ENCODE data around the gene LGR6. TPM values are rescaled to one million over a fixed set of nuclear protein-coding genes. Genes with fewer than 3 reads are reported as not detected.
A peak's percentile ranks its signal among the peaks of the same experiment; 100 is the strongest.

LGR6 gene
- total RNA-seq, 1 experiment from 2014 or later: 1.0 TPM

DNA sequence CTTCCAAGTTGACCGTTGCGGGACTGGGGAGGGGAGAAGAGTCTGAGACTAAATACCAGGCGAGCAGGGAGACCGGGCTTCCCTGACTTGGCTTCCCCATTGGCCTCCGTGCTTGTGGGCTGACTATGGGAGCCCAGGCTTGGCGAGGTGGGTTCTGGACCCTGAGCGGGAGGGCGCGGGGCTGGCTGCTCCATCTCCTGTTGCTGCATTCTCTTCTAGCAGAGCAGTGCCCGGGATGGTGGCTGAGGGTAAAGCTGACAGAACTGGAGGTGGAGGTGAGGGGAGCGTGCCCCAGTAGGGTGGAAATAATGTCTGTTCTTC is 689 bp downstream of the LGR6 start:
- no peak for DNase-seq
- Histone ChIP-seq H2AFZ (ENCODE audit: low read length) (no peak overlapping the region), H2BK20ac (ENCODE audit: low read depth, low read length, poor library complexity, severe bottlenecking) (no peak overlapping the region), H3K14ac (ENCODE audit: insufficient read depth, low read length) (no peak overlapping the region), H3K18ac (ENCODE audit: insufficient read length, low read depth, low read length) (no peak overlapping the region), H4K8ac (replicated peaks; ENCODE audit: insufficient read length, low read depth, low read length) (no peak overlapping the region), H3K27ac (ENCODE audit: insufficient read length, low read depth, low read length) (no peak overlapping the region), H3T11ph (ENCODE audit: low read length) (no peak overlapping the region), H3K9ac (ENCODE audit: extremely low read depth, insufficient read length, low read length) (no peak overlapping the region), H3K9me3 (ENCODE audit: control insufficient read depth, low read depth, low read length) (no peaks in the 10 kb centered on the region), H3K79me1 (ENCODE audit: insufficient read depth, low read depth, low read length, poor library complexity, severe bottlenecking) (no peaks in the 10 kb centered on the region), H3K27me3 (ENCODE audit: insufficient read depth, low read length) (peaks cover 11% of the 10 kb centered on the region; the same call in 1 of the 2 replicates), H2AK5ac (ENCODE audit: insufficient read length, low read length) (no peak overlapping the region), H2BK5ac (ENCODE audit: insufficient read length, low read length) (no peak overlapping the region), H4K91ac (ENCODE audit: insufficient read length, low read depth, low read length) (no peak overlapping the region), H2BK12ac (ENCODE audit: insufficient read length, low read depth, low read length) (no peak overlapping the region), H3K4me2 (ENCODE audit: insufficient read depth, insufficient read length, low read length) (peak overlapping the region; percentile 65), H3K4ac (ENCODE audit: low read depth, low read length) (no peak overlapping the region), H2BK120ac (ENCODE audit: low read depth, low read length, poor library complexity, severe bottlenecking) (no peak overlapping the region), H3K4me1 (ENCODE audit: insufficient read depth, low read length) (no peaks in the 10 kb centered on the region; the same call in 1 of the 2 replicates), H3K23ac (ENCODE audit: insufficient read length, low read depth, low read length) (no peak overlapping the region), H3K79me2 (ENCODE audit: insufficient read depth, low read length) (no peaks in the 10 kb centered on the region), H3K56ac (ENCODE audit: insufficient read length, low read depth, low read length) (no peak overlapping the region), H4K5ac (ENCODE audit: insufficient read length, low read depth, low read length) (no peak overlapping the region), H3K23me2 (ENCODE audit: insufficient read length, low read depth, low read length, poor library complexity, severe bottlenecking) (peaks cover 4% of the 10 kb centered on the region), H2BK15ac (ENCODE audit: low read depth, low read length) (no peak overlapping the region), H4K20me1 (ENCODE audit: control insufficient read depth, insufficient read depth, insufficient read length) (no peaks in the 10 kb centered on the region)
- Mint-ChIP-seq H3K36me3 (ENCODE audit: insufficient read depth in 1 of 3, low read depth in 3 of 3) (no peaks in the 10 kb centered on the region; a peak in 1 of 7 replicates), H3K4me3 (peak overlapping the region; percentile 33 to 68), H3K27me3 (ENCODE audit: low read depth) (peaks cover 53% of the 10 kb centered on the region), H3K27ac (no peak overlapping the region), H3K4me1 (peaks cover 8 to 10% of the 10 kb centered on the region in 2 experiments), H3K9me3 (no peaks in the 10 kb centered on the region; a peak in 2 of 5 replicates)
- TF ChIP-seq, protein P1, sequence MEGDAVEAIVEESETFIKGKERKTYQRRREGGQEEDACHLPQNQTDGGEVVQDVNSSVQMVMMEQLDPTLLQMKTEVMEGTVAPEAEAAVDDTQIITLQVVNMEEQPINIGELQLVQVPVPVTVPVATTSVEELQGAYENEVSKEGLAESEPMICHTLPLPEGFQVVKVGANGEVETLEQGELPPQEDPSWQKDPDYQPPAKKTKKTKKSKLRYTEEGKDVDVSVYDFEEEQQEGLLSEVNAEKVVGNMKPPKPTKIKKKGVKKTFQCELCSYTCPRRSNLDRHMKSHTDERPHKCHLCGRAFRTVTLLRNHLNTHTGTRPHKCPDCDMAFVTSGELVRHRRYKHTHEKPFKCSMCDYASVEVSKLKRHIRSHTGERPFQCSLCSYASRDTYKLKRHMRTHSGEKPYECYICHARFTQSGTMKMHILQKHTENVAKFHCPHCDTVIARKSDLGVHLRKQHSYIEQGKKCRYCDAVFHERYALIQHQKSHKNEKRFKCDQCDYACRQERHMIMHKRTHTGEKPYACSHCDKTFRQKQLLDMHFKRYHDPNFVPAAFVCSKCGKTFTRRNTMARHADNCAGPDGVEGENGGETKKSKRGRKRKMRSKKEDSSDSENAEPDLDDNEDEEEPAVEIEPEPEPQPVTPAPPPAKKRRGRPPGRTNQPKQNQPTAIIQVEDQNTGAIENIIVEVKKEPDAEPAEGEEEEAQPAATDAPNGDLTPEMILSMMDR (conservative IDR thresholded peaks at IDR 0.05): no peak
- WGBS (ENCODE audit: extremely low coverage, insufficient read length, low lambda C conversion rate): no CpG with 5 or more reads among the region's 11 CpGs

Measured in H9 (cell line).